Measurements from ENCODE around the gene REXO1. TPM values are rescaled to one million over a fixed set of nuclear protein-coding genes. Genes with fewer than 3 reads are reported as not detected.

Gene REXO1
- total and polyA plus RNA-seq, 2 of the 13 experiments (the other 11 are each of a cell fraction or from before 2014, with no cell fraction given), result 5.0 to 11.2 TPM

- no peak for TF ChIP-seq CSRNP1 (CRISPR knock-in tag; IDR thresholded peaks at IDR 0.05)
- TF ChIP-seq HOXA3 (CRISPR knock-in tag; IDR thresholded peaks at IDR 0.05), result peak; percentile 57; the same call in 1 of the 2 replicates
- peak; percentile 54 for TF ChIP-seq AGO1 (IDR thresholded peaks at IDR 0.05; ENCODE audit: low read depth, low read length, poor library complexity, severe bottlenecking)
- TF ChIP-seq SAP130 (CRISPR knock-in tag; IDR thresholded peaks at IDR 0.05; ENCODE audit: low read depth), result peak; percentile 93
- no peak for TF ChIP-seq GFI1 (CRISPR knock-in tag; IDR thresholded peaks at IDR 0.05; ENCODE audit: borderline replicate concordance)
- TF ChIP-seq HOXD1 (CRISPR knock-in tag; IDR thresholded peaks at IDR 0.05), result 0 out of 2 replicates have a peak, but pooled peaks have one; percentile 50
- TF ChIP-seq REXO4 (CRISPR knock-in tag; IDR thresholded peaks at IDR 0.05; ENCODE audit: borderline replicate concordance), result no peak
- TF ChIP-seq ZNF709 (CRISPR knock-in tag; IDR thresholded peaks at IDR 0.05), result no peak
- TF ChIP-seq CEBPG (CRISPR knock-in tag; IDR thresholded peaks at IDR 0.05), result no peak
- peak; percentile 54; the same call in 1 of the 2 replicates for TF ChIP-seq SKIL (CRISPR knock-in tag; IDR thresholded peaks at IDR 0.05; ENCODE audit: borderline replicate concordance)
- TF ChIP-seq, protein P1, sequence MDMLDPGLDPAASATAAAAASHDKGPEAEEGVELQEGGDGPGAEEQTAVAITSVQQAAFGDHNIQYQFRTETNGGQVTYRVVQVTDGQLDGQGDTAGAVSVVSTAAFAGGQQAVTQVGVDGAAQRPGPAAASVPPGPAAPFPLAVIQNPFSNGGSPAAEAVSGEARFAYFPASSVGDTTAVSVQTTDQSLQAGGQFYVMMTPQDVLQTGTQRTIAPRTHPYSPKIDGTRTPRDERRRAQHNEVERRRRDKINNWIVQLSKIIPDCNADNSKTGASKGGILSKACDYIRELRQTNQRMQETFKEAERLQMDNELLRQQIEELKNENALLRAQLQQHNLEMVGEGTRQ (IDR thresholded peaks at IDR 0.05; ENCODE audit: low read depth, low read length), result peak; percentile 73
- TF ChIP-seq, protein P1 (CRISPR knock-in tag; IDR thresholded peaks at IDR 0.05; ENCODE audit: borderline replicate concordance), result peak; percentile 59; the same call in 1 of the 2 replicates
- peak; percentile 95 for TF ChIP-seq DMAP1 (CRISPR knock-in tag; IDR thresholded peaks at IDR 0.05)
- TF ChIP-seq POLR2AphosphoS5 (IDR thresholded peaks at IDR 0.05; ENCODE audit: low read depth, low read length), result peak; percentile 44; the same call in 1 of the 2 replicates
- TF ChIP-seq ZNF572 (CRISPR knock-in tag; IDR thresholded peaks at IDR 0.05), result no peak
- TF ChIP-seq ATF4 (CRISPR knock-in tag; IDR thresholded peaks at IDR 0.05), result 0 out of 4 replicates have a peak, but pooled peaks of 1 of the 2 experiments have one; percentile 34
- TF ChIP-seq ZNF281 (CRISPR knock-in tag; IDR thresholded peaks at IDR 0.05; ENCODE audit: borderline replicate concordance), result peak; percentile 95
- TF ChIP-seq PITX1 (CRISPR knock-in tag; IDR thresholded peaks at IDR 0.05), result peak; percentile 57; the same call in 1 of the 2 replicates
These were observed 15.6 kb upstream of the REXO1 start (continued) for GRCh38 chr19:1863638-1864479.

All from HepG2 (cell line).